ENCODE data around the gene CRYGC. TPM values are rescaled to one million over a fixed set of nuclear protein-coding genes. Genes with fewer than 3 reads are reported as not detected.

The CRYGC gene, protein sequence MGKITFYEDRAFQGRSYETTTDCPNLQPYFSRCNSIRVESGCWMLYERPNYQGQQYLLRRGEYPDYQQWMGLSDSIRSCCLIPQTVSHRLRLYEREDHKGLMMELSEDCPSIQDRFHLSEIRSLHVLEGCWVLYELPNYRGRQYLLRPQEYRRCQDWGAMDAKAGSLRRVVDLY
- total RNA-seq: not detected in 2 replicates

DNA sequence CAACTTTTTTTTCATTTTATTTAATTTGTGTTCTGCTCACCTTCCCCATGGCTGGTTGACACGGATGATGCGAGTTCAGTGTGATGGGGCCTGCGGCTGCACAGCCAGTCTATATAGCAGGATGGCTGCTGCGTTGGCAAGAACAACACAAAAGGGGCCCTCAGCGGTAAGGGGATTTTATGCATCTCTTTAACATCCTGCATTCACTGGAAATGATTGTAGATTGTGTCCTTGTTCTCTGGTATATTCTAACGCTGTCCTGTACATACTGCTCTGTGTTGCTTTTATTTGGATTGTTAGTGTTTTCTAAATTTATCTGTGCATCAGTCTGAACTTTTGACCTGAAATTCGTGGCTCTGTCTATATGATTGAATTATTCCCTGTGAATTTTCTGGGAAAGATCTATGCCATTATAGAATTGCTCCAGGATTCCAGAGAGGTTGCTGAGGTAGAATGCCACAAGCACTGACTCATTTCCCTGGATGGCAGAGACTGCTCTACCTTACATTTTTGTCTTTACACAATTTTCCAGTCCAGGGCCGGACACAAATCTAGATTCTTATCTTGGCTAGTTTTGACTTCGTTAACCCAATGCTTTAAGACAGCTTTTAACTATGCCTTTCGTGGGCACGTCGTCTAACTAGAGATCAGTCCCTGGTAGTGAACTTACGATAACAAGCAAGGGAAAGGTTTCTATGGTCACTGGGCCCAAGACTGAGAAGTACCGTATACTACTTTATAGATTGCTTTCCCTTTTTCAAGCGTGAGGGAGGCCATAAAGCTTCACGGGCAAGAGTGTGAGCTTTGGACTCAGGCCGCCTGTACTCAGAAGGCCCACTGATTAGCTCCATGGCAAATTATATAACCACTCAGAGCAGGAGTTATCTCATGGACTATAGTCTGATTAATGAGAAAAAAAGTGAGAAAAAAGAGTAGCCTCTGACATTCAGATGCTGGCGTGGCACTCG, at the start of gene CRYGC:
CRYGC (minus strand) TSS at position 85 of the 968 bp plus-strand sequence; CDS start at position 49, 36 bp downstream.
- Mint-ChIP-seq H3K4me3 (no peak within 1 kb of the TSS), H3K9me3 (no peaks in the 10 kb centered on the region), H3K36me3 (ENCODE audit: low read depth) (no peaks in the 10 kb centered on the region), H3K4me1 (ENCODE audit: low read depth) (peaks cover 4% of the 10 kb centered on the region), H3K27ac (no peak within 1 kb of the TSS), H3K27me3 (ENCODE audit: insufficient read depth) (peaks cover 12% of the 10 kb centered on the region)
- DNase-seq (ENCODE audit: low spot score): no peak
- intact Hi-C loops (cut with micrococcal nuclease): no loop called here

DNA sequence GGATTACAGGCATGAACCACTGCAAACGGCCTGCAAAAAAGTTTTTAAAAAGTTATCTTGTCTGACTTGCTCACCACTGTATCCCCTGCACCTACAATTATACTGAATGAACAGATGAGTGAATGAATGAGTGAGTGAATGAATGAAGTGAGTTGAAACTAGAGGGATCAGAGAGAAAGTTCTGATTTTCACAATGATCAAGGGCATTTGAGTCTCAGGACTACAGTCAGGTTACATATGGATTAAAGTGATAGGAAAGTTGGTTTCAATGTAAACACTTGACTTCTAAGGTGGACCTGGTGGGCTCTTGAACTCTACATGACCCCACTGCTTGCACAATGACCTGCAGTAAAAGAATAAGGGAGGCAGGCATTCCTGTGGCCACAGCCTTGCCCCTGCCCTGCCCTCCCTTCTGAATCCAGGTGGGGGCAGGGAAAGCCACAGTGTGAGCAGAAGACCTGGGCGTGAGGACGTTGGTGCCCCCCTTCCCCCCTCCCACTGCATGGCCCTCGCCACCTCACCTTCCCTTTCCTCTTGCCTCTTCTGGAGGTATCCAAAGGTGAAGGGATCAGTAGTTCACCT, 49.5 kb upstream of the CRYGC start:
- Mint-ChIP-seq H3K4me3 (no peak overlapping the region), H3K36me3 (ENCODE audit: low read depth) (no peaks in the 10 kb centered on the region), H3K4me1 (ENCODE audit: low read depth) (peaks cover 6% of the 10 kb centered on the region), H3K27me3 (ENCODE audit: insufficient read depth) (peaks cover 20% of the 10 kb centered on the region), H3K9me3 (no peaks in the 10 kb centered on the region), H3K27ac (no peak overlapping the region)
- DNase-seq (ENCODE audit: low spot score): no peak
- intact Hi-C loops (cut with micrococcal nuclease): loop anchor here (5.0 kb wide), 1 partner anchor 88 kb away; the partner anchor contains the start of gene PIKFYVE

DNA sequence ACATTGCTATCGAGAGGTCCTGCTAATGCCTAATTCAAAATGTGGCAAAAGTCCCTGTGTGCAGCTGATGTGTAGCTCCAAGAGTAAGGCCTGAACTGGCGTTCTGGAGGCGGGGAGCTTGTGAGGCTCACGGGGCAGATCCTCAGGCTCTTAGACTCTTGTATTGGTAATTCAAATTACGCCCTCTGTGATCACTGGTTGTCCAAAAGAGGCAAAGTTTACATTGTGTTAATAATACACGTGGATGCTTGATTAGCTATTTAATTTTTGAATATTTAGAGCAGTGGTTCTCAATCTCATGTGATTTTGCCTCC, 46.2 kb upstream of the CRYGC start:
- intact Hi-C loops (cut with micrococcal nuclease): loop anchor here (1.0 to 5.0 kb wide), 2 partner anchors 79 to 92 kb away; partner anchors contain the start of gene PIKFYVE
- Mint-ChIP-seq H3K4me1 (ENCODE audit: low read depth) (peaks cover 6% of the 10 kb centered on the region), H3K9me3 (no peaks in the 10 kb centered on the region), H3K27me3 (ENCODE audit: insufficient read depth) (peaks cover 5% of the 10 kb centered on the region), H3K4me3 (no peak overlapping the region), H3K27ac (no peak overlapping the region), H3K36me3 (ENCODE audit: low read depth) (no peaks in the 10 kb centered on the region)
- DNase-seq (ENCODE audit: low spot score): no peak

DNA sequence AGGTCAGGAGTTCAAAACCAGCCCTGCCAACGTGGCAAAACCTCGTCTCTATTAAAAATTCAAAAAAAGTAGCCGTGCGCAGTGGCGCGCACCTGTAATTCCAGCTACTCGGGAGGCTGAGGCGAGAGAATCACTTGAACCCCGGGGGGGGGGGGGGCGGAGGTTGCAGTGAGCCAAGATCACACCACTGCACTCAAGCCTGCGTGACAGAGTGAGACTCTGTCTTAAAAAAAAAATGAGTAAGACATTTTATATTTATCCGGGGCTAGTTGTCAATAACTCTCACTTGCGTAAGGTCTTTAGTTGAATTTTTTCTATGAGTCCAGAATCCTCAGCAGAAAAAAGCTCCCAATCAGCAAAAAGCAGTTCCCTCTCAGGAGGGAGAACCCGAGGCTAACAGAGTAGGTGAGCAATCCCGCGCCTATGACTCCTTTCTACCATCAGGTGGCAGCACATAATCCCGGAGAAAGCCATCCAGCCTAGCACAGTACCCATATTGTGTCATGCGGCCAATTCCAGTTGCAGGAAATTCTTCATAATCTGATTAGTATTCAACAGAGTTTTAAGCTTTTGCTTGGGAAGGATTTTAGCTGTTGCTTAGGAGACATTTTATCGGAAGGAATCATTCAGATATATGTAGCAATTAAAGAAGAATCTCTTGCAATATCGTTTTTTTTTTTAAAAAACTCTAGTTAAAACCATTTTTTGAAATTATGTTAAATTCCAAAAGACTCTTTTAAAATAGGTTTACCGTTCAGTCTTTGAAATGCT, 45.6 kb upstream of the CRYGC start:
- H3K4me1 Mint-ChIP-seq (ENCODE audit: low read depth): peaks cover 6% of the 10 kb centered on the region
- no peaks in the 10 kb centered on the region for H3K36me3 Mint-ChIP-seq (ENCODE audit: low read depth)
- H3K4me3 Mint-ChIP-seq: no peak overlapping the region
- H3K9me3 Mint-ChIP-seq: no peaks in the 10 kb centered on the region
- DNase-seq (ENCODE audit: low spot score): peak; percentile 36
- no peak overlapping the region for H3K27ac Mint-ChIP-seq
- intact Hi-C loops (cut with micrococcal nuclease): loop anchor here (1.0 to 5.0 kb wide), 2 partner anchors 79 to 92 kb away; partner anchors contain the start of gene PIKFYVE
- peaks cover 7% of the 10 kb centered on the region for H3K27me3 Mint-ChIP-seq (ENCODE audit: insufficient read depth)

DNA sequence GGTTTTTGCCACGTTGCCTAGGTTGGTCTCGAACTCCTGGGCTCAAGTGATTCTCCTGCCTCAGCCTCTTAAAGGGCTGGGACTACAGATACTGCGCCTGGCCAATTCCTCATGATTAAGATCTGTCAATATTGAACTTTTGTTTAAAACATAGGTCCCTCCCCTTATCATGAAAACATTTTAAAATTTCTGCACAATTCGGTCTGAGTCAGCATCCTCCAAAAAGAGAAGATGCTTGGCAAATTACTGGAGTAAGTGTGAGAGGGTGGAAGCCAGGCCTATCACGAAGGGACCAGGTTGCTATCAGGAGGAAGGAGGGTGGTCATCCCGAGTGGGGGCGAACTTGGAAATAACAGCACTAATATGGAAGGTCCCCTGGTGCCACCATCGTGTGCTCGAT, 44.5 kb upstream of the CRYGC start:
- Mint-ChIP-seq H3K27me3 (ENCODE audit: insufficient read depth) (peaks cover 10% of the 10 kb centered on the region), H3K4me3 (no peak overlapping the region), H3K4me1 (ENCODE audit: low read depth) (peaks cover 6% of the 10 kb centered on the region), H3K27ac (no peak overlapping the region), H3K36me3 (ENCODE audit: low read depth) (no peaks in the 10 kb centered on the region), H3K9me3 (no peaks in the 10 kb centered on the region)
- no peak for DNase-seq (ENCODE audit: low spot score)
- intact Hi-C loops (cut with micrococcal nuclease): no loop called here

DNA sequence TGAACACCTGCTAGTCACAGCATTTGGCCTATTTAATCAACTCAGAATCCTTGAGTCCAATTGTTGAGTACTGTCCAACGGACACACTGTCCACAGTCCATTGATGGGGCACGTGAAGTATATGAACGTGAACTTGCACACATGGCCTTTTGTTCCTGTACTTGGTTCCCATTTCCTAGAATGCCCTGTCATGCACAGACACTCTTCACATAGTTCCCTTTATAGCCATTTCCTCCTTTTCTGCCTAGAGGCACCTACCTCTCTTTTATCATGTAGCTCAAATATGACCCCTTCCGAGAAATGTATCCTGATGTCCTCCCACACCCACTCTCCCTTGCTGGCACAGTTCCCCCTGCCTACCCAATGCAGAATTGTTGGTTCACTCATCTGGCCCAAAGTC, 42.5 kb upstream of the CRYGC start:
- DNase-seq (ENCODE audit: low spot score): no peak
- peaks cover 6% of the 10 kb centered on the region for H3K4me1 Mint-ChIP-seq (ENCODE audit: low read depth)
- no peak overlapping the region for H3K27ac Mint-ChIP-seq
- no peaks in the 10 kb centered on the region for H3K36me3 Mint-ChIP-seq (ENCODE audit: low read depth)
- peaks cover 10% of the 10 kb centered on the region for H3K27me3 Mint-ChIP-seq (ENCODE audit: insufficient read depth)
- no peak overlapping the region for H3K4me3 Mint-ChIP-seq
- intact Hi-C loops (cut with micrococcal nuclease): no loop called here
- H3K9me3 Mint-ChIP-seq: no peaks in the 10 kb centered on the region

DNA sequence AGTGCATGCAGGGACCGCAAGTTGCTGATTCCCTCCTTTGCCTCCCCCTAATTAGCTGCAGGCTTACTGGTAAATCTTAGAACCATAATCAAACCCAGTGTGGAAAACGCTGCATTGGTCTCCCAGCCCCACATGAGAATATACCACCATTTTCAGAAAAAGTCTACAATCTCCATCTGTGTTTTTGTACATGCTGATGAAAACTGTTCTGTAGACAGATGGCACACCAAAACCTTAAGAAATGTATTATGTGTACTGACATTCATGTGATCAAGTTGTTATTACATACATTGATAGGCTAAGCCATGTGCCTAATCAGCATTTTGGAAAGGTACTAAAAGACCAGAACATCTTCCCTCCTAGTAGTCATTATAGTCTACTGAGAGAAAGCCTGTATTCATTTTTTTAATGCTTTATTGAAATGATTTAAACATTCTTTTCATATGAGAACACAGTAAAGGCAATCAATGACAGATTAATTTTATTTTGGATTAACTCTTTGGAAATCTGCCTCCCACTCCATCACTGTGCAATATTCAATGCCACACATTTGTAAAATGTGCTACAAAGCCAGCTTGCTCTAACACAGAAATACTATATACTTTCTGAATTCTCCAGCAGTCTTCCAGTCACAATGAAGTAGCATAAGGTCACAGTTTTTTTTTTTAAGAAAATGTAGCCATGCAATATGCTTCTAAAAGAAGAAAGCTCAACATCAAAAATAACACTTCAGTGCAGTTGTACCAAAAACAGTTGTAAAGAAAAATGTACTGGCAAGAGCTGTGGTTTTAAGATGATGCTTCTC, 35.5 kb upstream of the CRYGC start:
- H3K4me3 Mint-ChIP-seq: no peak overlapping the region
- no peaks in the 10 kb centered on the region for H3K4me1 Mint-ChIP-seq (ENCODE audit: low read depth)
- no peaks in the 10 kb centered on the region for H3K36me3 Mint-ChIP-seq (ENCODE audit: low read depth)
- DNase-seq (ENCODE audit: low spot score): no peak
- no peaks in the 10 kb centered on the region for H3K9me3 Mint-ChIP-seq
- no peak overlapping the region for H3K27ac Mint-ChIP-seq
- H3K27me3 Mint-ChIP-seq (ENCODE audit: insufficient read depth): peaks cover 5% of the 10 kb centered on the region
- intact Hi-C loops (cut with micrococcal nuclease): no loop called here

DNA sequence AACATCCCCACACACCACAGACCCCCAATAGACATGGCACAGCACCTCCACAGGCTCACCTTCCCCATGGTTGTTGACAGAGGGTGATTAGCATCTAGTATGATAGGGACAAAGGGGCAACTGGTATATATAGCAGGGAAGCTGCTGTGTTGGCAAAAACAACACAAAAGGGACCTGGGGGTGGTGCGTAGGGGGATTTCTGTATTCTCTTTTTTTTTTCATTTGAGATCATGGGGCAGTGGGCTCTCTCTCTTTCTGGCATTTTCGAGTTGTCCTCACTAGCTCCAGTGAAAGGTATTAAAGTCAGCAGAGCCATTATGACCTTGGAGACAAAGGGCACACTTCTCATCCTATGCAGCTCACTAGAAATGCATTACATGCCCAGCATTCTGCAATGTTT, 33.9 kb upstream of the CRYGC start, which contains the start of gene CRYGA:
CRYGA (minus strand) TSS at position 101 of the 400 bp plus-strand sequence; CDS start at position 68, 33 bp downstream.
- Mint-ChIP-seq H3K4me3 (no peak within 1 kb of the TSS), H3K27ac (no peak within 1 kb of the TSS), H3K9me3 (no peaks in the 10 kb centered on the region), H3K27me3 (ENCODE audit: insufficient read depth) (peaks cover 2% of the 10 kb centered on the region), H3K4me1 (ENCODE audit: low read depth) (no peaks in the 10 kb centered on the region), H3K36me3 (ENCODE audit: low read depth) (no peaks in the 10 kb centered on the region)
- no peak for DNase-seq (ENCODE audit: low spot score)
- intact Hi-C loops (cut with micrococcal nuclease): no loop called here

DNA sequence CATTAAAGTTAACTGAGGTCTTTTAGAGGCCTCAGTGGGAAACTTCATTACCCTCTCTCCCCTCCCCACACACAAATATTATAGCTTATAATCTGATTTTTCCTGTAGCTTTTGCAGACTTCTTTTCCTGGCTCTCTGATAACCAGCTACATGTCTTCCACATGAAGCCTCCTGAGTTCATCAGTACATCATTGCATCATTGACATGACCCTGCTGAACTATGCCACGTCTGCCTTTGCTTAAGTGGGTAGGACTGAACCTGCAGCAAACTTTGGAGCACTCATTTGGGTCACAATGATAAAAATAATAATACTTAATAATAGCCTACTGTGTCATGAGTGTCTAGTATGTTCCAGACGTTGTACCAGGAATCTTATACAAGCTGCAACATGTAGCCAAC, 26.8 kb upstream of the CRYGC start:
- Mint-ChIP-seq H3K27ac (no peak overlapping the region), H3K4me1 (ENCODE audit: low read depth) (no peaks in the 10 kb centered on the region), H3K27me3 (ENCODE audit: insufficient read depth) (no peaks in the 10 kb centered on the region), H3K9me3 (no peaks in the 10 kb centered on the region), H3K4me3 (no peak overlapping the region), H3K36me3 (ENCODE audit: low read depth) (no peaks in the 10 kb centered on the region)
- no peak for DNase-seq (ENCODE audit: low spot score)
- intact Hi-C loops (cut with micrococcal nuclease): no loop called here

DNA sequence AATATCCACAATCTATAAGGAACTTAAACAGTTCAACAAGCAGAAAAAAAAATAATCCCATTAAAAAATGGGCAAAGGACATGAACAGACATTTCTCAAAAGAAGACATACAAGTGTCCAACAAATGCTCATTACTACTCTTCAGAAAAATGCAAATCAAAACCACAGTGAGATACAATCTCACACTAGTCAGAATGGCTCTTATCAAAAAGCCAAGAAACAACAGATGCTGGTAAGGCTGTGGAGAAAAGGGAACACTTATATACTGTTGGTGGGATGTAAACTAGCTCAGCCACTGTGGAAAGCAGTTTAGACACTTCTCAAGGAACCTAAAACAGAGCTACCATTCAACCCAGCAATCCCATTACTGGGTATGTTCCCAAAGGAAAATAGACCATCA, 23.5 kb upstream of the CRYGC start:
- H3K27ac Mint-ChIP-seq: no peak overlapping the region
- intact Hi-C loops (cut with micrococcal nuclease): no loop called here
- no peaks in the 10 kb centered on the region for H3K27me3 Mint-ChIP-seq (ENCODE audit: insufficient read depth)
- H3K4me1 Mint-ChIP-seq (ENCODE audit: low read depth): no peaks in the 10 kb centered on the region
- H3K36me3 Mint-ChIP-seq (ENCODE audit: low read depth): no peaks in the 10 kb centered on the region
- no peaks in the 10 kb centered on the region for H3K9me3 Mint-ChIP-seq
- no peak for DNase-seq (ENCODE audit: low spot score)
- no peak overlapping the region for H3K4me3 Mint-ChIP-seq

DNA sequence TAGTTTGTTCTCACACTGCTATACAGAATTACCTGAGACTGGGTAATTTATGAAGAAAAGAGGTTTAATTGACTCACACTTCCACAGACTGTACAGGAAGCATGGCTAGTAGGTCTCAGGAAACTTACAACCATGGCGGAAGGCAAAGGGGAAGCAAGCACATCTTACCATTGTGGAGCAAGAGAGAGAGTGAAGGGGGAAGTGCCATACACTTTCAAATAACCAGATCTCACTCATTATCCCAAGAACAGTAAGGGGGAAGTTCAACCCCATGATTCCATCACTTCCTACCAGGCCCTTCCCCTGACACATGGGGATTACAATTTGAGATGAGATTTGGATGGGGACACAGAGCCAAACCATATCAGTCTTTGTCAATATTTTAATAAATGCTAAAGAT, 21.3 kb upstream of the CRYGC start:
- no peaks in the 10 kb centered on the region for H3K4me1 Mint-ChIP-seq (ENCODE audit: low read depth)
- H3K36me3 Mint-ChIP-seq (ENCODE audit: low read depth): no peaks in the 10 kb centered on the region
- H3K4me3 Mint-ChIP-seq: no peak overlapping the region

DNA sequence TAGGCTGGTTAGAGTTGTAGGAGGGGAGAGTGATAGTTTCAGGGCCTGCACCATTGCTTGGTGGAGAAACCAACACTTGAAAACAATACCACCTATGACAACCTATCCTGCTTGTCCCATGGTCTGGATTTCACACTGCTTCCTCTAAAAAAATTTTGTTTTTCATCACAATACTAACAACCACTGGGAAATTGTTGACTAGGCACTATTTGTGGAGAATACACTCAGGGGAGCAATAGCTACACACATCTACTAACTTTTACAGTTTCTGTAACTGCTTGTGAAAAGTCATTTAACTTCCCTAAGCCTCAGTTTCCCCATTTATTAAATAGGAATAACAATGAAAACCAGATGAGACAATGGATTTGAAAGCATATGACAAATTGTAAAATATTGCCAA, 20.5 kb upstream of the CRYGC start:
- Mint-ChIP-seq H3K4me3 (no peak overlapping the region), H3K27ac (no peak overlapping the region), H3K36me3 (ENCODE audit: low read depth) (no peaks in the 10 kb centered on the region), H3K27me3 (ENCODE audit: insufficient read depth) (no peaks in the 10 kb centered on the region), H3K4me1 (ENCODE audit: low read depth) (no peaks in the 10 kb centered on the region), H3K9me3 (no peaks in the 10 kb centered on the region)
- DNase-seq (ENCODE audit: low spot score): no peak
- intact Hi-C loops (cut with micrococcal nuclease): no loop called here

More for the DNA sequence above, 21.3 kb upstream of the CRYGC start:
- H3K9me3 Mint-ChIP-seq: no peaks in the 10 kb centered on the region
- H3K27ac Mint-ChIP-seq: no peak overlapping the region
- intact Hi-C loops (cut with micrococcal nuclease): no loop called here
- H3K27me3 Mint-ChIP-seq (ENCODE audit: insufficient read depth): no peaks in the 10 kb centered on the region
- no peak for DNase-seq (ENCODE audit: low spot score)

All from activated T-helper 1 cell treated with anti-CD3 and anti-CD28 coated beads, Interleukin-12 subunit alpha, Interleukin-12 subunit beta, Interleukin-2, Interleukin-4 antibody, amounts not matched to agents 30 ng/mL and 10 ng/mL and 1 ng/mL, durations not matched to agents 14 hours and 24 hours and 36 hours (primary cell).